ENCODE measurements around the gene ANKRD34A.

The ANKRD34A gene

GRCh38 chr1:145999321-146000024, 35.1 kb upstream of the ANKRD34A start:
- Histone ChIP-seq H3K27ac (ENCODE audit: low read length) (peak overlapping the region; percentile 89), H3F3A (ENCODE audit: insufficient read depth, low read length) (peaks cover 58% of the 10 kb centered on the region), H3K4me1 (ENCODE audit: low read length) (peaks cover 30% of the 10 kb centered on the region), H3K9ac (ENCODE audit: low read length) (peak overlapping the region; percentile 57), H3K4me2 (ENCODE audit: low read depth, low read length) (peak overlapping the region; percentile 89), H4K20me1 (ENCODE audit: insufficient read depth, low read length) (peaks cover 10% of the 10 kb centered on the region; the same call in 1 of the 2 replicates), H3K9me3 (replicated peaks; ENCODE audit: insufficient read depth, low read length) (no peaks in the 10 kb centered on the region), H3K27me3 (replicated peaks; ENCODE audit: insufficient read depth, low read length) (no peaks in the 10 kb centered on the region), H2AFZ (ENCODE audit: low read length) (peak overlapping the region; percentile 44), H3K36me3 (replicated peaks; ENCODE audit: insufficient read depth, low read length) (peaks cover 8% of the 10 kb centered on the region), H3K4me3 (ENCODE audit: low read length) (peak overlapping the region; percentile 22), H3K9me2 (replicated peaks; ENCODE audit: insufficient read depth, low read length) (no peaks in the 10 kb centered on the region), H3K79me2 (ENCODE audit: low read length) (peaks cover 36% of the 10 kb centered on the region)
- DNase-seq = peak; percentile 90
- TF ChIP-seq EZH2 (optimal IDR thresholded peaks at IDR 0.05; ENCODE audit: low read depth, low read length) (no peak), EZH2phosphoT487 (IDR thresholded peaks at IDR 0.05; ENCODE audit: low read length) (no peak), CTCF (IDR thresholded peaks at IDR 0.05; ENCODE audit: low read length) (no peak)

- H3K9me3 ChIP-seq (replicated peaks; ENCODE audit: insufficient read depth, low read length) = no peaks in the 10 kb centered on the region
- TF ChIP-seq EZH2phosphoT487 (IDR thresholded peaks at IDR 0.05; ENCODE audit: low read length) = no peak
- peaks cover 18% of the 10 kb centered on the region; the same call in 1 of the 2 replicates for H4K20me1 ChIP-seq (ENCODE audit: insufficient read depth, low read length)
- peaks cover 76% of the 10 kb centered on the region for H3F3A ChIP-seq (ENCODE audit: insufficient read depth, low read length)
- H3K9ac ChIP-seq (ENCODE audit: low read length) = peak overlapping the region; percentile 79
- no peaks in the 10 kb centered on the region for H3K27me3 ChIP-seq (replicated peaks; ENCODE audit: insufficient read depth, low read length)
- H3K4me1 ChIP-seq (ENCODE audit: low read length) = peaks cover 47% of the 10 kb centered on the region
- H2AFZ ChIP-seq (ENCODE audit: low read length) = no peak overlapping the region
- no peaks in the 10 kb centered on the region for H3K9me2 ChIP-seq (replicated peaks; ENCODE audit: insufficient read depth, low read length)
- peak overlapping the region; percentile 85 for H3K4me3 ChIP-seq (ENCODE audit: low read length)
- H3K36me3 ChIP-seq (replicated peaks; ENCODE audit: insufficient read depth, low read length) = peaks cover 23% of the 10 kb centered on the region
- H3K4me2 ChIP-seq (ENCODE audit: low read depth, low read length) = peak overlapping the region; percentile 89
- peaks cover 49% of the 10 kb centered on the region for H3K79me2 ChIP-seq (ENCODE audit: low read length)
- peak overlapping the region; percentile 89 for H3K27ac ChIP-seq (ENCODE audit: low read length)
- peak; percentile 55 for DNase-seq
These were observed 33.3 kb upstream of the ANKRD34A start for GRCh38 chr1:145997718-145998023.

- Histone ChIP-seq H3K79me2 (ENCODE audit: low read length) (peaks cover 49% of the 10 kb centered on the region), H3K4me1 (ENCODE audit: low read length) (peaks cover 50% of the 10 kb centered on the region), H4K20me1 (ENCODE audit: insufficient read depth, low read length) (peaks cover 18% of the 10 kb centered on the region; the same call in 1 of the 2 replicates), H3K4me2 (ENCODE audit: low read depth, low read length) (peak overlapping the region; percentile 89), H3K36me3 (replicated peaks; ENCODE audit: insufficient read depth, low read length) (peaks cover 26% of the 10 kb centered on the region), H3F3A (ENCODE audit: insufficient read depth, low read length) (peaks cover 81% of the 10 kb centered on the region), H3K9ac (ENCODE audit: low read length) (peak overlapping the region; percentile 79), H3K27ac (ENCODE audit: low read length) (peak overlapping the region; percentile 89), H3K9me2 (replicated peaks; ENCODE audit: insufficient read depth, low read length) (no peaks in the 10 kb centered on the region), H2AFZ (ENCODE audit: low read length) (peak overlapping the region; percentile 45), H3K9me3 (replicated peaks; ENCODE audit: insufficient read depth, low read length) (no peaks in the 10 kb centered on the region), H3K4me3 (ENCODE audit: low read length) (peak overlapping the region; percentile 85), H3K27me3 (replicated peaks; ENCODE audit: insufficient read depth, low read length) (no peaks in the 10 kb centered on the region)
- TF ChIP-seq CTCF (IDR thresholded peaks at IDR 0.05; ENCODE audit: low read length) (no peak), EZH2 (optimal IDR thresholded peaks at IDR 0.05; ENCODE audit: low read depth, low read length) (no peak), EZH2phosphoT487 (IDR thresholded peaks at IDR 0.05; ENCODE audit: low read length) (no peak)
- DNase-seq = peak; percentile 68
These were observed 32.8 kb upstream of the ANKRD34A start for GRCh38 chr1:145997016-145997717.

Measured in MM.1S (cell line).